ENCODE results near the gene NVL.

NVL gene

GRCh38 chr1:224276771-224277487, 53.0 kb downstream of the NVL start:
- no peak for DNase-seq

DNA sequence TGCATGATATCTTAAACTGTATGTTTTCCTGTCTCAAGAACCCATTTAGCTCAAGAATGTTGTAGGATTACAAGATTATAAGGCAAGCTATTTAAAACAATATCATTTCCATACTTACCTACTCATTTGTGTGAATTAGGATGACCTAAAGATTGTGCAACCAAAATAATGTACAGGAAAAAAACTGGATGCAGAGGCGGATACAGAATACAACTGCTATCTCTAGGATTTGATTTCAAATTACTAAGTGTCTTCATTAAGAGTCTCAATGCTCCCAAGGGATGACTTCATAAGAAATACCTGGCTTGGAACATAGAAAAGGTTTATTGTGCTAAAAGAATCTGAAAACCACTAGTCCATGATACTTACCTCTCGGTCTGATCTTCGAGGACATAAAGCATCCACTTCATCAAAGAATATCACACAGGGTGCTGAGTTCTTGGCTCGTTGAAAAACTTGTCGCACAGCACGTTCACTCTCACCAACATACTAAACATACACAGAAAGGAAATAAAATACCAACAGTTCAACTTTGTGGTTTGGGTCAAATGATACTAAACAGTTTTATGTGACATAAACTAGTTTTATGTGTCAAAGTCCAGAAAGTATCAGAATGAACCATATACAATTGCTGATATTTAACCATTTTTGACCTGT, 54.9 kb downstream of the NVL start:
- DNase-seq, result no peak

- DNase-seq, result no peak
These were observed 56.3 kb downstream of the NVL start for GRCh38 chr1:224273641-224274040.

GRCh38 chr1:224271106-224271505, 58.9 kb downstream of the NVL start:
- DNase-seq, result no peak

- DNase-seq, result no peak
These were observed 62.0 kb downstream of the NVL start for GRCh38 chr1:224267925-224268324.

DNA sequence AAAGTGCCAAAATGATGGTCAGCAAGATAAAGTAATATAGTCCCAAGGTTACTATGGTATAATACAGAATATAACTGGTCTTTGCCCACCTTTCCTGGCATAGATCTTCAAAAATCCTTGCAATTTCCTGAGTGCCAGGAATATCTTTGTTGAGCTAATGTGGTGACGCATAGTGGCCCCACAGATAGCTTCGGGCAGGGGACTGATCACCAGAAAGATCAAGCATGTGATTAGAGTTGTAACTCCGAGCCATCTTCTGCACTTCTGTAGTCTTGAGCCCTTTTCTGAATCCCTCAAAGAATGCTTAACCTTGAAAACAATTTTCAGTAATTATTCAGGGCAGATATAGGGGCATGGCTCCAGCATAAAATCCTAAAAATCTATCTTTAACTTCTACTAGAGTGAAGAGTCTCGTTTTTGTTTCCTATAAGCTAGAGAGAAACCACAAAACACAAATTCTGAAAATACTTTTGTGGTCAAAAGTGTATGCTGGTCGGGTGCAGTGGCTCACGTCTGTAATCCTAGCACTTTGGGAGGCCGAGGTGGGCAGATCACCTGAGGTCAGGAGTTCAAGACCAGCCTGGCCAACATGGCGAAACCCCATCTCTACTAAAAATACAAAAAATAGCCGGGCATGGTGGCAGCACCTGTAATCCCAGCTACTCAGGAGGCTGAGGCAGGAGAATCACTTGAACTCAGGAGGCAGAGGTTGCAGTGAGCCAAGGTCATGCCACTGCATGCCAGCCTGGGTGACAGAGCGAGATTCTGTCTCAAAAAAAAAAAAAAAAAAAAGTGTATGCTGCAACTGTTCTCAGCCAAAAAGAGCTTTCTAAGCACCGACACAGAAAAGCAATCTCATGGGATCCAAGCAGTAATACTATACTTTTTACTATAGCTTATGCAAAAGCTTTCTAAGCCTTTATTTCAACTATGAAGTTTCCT, 62.8 kb downstream of the NVL start:
- DNase-seq, result no peak

- DNase-seq, result no peak
These were observed 63.7 kb downstream of the NVL start for GRCh38 chr1:224266105-224266914.

DNA sequence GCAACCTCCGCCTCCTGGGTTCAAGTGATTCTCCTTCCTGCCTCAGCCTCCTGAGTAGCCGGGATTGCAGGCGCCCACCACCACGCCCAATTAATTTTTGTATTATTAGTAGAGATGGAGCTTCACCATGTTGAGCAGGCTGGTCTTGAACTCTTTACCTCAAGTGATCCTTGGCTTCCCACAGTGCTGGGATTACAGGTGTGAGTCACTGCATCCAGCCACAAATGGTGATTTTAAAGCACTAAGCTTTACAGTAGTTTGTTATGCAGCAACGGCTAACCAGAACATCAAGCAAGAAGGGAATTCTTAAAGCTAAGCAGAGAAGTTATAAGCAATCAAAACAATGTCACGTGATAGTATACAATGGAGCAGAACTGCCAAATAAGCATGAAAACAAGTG, 65.7 kb downstream of the NVL start:
- DNase-seq, result no peak

DNA sequence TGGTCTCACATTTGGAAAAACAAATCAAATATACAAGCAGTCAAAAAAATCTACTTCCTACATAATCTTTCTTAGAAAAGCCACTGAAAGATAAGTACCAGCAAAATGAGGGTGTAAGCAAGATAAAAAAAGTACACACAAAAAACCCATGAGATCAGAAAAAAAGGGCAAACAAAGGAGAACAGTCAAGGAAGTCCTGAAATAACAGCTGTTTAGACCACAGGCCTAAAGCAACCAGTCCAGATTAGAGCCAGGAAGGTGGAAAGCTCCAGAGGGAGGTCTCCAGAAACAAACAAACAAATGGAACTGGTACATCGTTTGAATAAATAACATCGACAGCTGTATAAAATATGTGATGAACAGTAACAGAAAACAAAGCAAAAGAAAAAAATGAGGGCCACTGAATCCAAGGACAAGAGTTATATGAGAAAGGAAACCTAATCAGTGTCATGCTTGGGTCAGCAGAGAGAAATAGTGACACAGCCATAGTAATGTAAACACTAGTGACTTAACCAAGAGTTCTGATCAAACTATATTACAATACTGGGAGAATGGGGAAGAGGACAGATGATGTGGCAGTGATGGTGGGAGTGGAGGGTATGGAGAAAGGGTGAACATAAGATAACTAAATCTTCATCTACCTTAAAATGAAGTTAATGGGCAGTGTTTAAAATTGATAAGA, 67.5 kb downstream of the NVL start:
- DNase-seq, result no peak

- no peak for DNase-seq
These were observed 70.0 kb downstream of the NVL start for GRCh38 chr1:224259986-224260385.

- no peak for DNase-seq
These were observed 71.6 kb downstream of the NVL start for GRCh38 chr1:224258351-224258750.

- no peak for DNase-seq
These were observed 73.3 kb downstream of the NVL start for GRCh38 chr1:224256640-224257039.

DNA sequence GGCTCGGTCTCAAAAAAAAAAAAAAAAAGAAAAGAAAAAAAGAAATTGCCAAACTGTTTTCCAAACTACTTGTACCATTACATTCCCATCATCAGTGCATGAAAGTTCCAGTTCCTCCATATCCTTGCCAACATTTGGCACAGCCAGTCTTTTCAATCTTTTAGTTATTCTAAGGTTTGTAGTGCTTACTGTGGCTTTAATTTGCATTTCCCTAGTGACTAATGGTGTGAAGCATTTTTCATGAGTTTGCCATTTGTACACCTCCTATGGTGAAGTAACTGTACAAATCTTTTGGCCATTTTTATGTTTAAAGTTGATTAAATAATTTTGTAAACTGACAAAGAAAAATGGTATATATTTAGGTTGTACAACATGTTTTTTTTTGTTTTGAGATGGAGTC, 76.3 kb downstream of the NVL start:
- DNase-seq, result no peak

DNA sequence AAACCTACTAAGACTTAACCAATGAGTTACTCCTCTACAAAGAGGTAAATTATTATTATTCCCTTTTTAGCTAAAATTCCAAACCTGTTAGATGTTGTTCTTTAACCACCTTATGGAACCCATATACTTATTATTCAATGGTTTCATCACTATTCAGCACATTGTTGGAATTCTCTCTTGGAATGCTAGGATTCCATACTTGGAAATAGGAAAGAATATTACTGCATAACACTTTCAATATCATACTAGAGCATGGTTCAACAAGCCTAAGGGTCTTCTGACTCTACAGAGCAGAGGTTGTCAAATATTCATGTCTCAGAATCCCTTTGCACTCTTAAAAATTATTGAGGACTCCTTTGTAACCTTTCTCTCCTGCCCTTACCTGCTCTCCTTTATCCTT, 77.5 kb downstream of the NVL start:
- no peak for DNase-seq

GRCh38 chr1:224251741-224252146, 78.2 kb downstream of the NVL start:
- DNase-seq, result no peak

DNA sequence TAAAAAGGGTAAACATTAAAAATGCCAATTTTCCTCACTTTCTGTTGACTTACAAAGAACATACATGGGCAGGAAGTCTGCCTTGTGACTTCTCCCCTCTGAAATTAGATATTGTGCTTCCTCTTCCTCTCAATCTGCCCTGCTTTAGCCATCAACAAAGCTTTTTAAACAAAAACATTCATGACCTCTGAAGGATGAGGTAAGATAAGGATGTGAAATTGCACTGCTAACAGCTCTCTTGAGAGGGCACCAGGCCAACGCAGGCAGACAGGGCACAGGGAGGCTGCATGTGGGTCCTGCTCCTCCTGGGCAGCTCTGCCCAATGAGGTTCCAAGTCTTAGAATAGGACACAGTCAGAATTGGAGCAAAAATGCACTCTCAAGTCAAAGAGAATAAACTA, 84.8 kb downstream of the NVL start:
- peak; percentile 49 for DNase-seq

DNA sequence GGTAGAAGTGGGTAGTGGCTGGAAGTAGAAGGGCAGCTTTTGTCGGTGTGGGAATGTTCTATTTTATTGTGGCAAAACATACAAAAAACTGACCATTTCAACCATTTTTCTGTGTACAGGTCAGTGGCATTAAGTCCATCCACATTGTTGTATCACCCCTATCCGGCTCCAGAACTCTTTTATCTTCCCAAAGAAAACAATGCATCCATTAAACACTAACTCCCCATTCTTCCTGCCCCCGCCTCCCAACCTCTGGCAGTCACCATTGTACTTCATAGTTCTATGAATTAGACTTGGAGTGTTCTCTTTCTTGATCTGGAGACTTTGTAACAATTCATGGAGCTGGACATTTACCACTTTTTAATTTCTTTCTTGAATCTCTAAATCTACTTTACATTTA, 91.2 kb downstream of the NVL start:
- no peak for DNase-seq

GRCh38 chr1:224238212-224238611, 91.8 kb downstream of the NVL start:
- no peak for DNase-seq

DNA sequence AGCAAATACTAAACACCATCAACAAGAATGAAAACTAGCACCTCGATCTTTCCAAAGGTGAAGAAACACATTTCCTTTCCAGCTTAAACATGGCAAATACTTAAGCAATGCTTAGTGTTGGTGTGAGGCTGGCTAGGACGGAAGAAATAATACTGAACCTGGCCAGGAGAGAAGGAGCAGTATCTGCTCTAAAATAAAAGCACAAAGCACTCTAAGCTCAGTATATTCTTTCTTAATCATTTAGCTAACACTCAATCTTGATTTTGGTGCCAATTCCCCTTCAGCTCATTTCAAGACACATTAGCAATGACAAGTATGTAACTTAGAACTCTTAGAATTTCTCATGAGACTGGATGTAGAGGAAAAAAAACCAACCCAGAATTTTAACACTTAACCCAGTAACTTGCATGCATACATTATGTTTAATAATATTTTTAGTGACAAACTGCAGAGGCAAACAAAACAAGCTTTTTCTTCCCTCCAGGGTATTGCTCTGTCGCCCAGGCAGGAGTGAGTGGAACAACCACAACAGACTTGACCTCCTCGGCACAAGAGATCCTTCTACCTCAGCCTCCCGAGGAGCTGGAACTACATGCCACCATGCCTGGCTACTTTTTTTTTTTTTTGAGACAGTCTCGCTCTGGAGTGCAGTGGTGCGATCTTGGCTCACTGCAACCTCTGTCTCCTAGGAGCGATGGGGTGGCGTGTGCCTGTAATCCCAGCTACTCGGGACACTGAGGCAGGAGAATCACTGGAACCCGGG, 92.7 kb downstream of the NVL start:
- DNase-seq, result no peak

DNA sequence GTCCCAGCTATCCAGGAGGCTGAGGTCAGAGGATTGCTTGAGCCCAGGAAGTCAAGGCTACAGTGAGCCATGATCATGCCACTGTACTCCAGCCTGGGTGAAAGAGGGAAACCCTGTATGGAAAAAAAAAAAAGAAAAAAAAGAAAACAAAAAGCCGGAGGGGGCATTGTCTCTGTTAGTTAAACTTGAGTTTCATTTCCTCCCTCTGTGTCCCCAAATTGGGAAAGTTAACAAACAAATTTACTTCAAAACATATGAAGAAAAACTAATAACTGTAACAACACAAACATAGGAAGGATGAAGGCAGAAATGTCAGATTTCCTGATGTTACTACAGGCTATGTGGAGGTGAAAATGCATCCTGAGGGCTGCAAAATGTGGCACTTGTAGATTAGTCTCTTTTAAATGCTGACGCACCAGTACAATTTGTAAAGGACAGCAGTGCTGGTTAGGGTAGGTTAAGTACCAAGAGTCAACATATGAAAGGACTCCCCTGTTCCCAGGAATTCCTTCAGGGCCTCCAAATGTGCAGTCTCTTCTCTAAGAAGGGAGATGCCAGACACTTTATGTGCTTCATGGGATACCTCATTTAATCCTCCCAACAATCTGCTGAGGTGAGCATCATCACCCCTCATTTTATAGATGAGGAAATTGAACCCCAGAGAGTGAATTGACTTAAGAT, 94.0 kb downstream of the NVL start:
- no peak for DNase-seq

DNA sequence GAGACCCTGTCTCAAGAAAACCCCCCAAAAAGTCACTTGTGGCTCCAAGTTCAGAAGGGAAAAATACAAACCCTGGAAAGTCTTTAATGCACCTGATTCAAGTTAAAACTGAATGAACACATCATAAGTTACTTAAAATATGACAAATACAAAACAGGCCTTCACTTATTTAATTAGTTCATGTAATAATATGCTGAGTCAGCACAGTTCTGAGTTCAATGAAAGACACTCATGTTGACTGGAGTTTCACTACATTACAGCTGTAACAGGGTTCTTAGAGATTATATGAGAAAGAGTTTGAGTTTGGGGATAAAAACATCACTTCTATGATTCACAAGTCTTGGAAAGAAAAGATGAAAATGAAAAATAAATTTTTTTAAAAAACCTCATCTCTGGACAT, 96.0 kb downstream of the NVL start:
- DNase-seq, result no peak

All from activated CD8-positive, alpha-beta memory T cell treated with anti-CD3 and anti-CD28 coated beads, Interleukin-2, amount 50 U/mL, for 48 hours (primary cell).